Raji (cell line): Measurements from ENCODE around the gene TMPRSS5.

Source experiments
- POLR2A ChIP-seq: IDR thresholded peaks from 2 replicates; pipeline ENCODE4 v1.6.1; 2011; ENCODE audit warnings: low read depth, low read length, control low read depth; ENCODE audit not compliant: insufficient read depth

Gene TMPRSS5

GRCh38 chr11:113705871-113706655 lies at the start of gene TMPRSS5:
TSS of gene TMPRSS5 (minus strand) at chr11:113706308. CDS start at chr11:113706224, 84 bp downstream.
- TF ChIP-seq POLR2A = no peak

DNA sequence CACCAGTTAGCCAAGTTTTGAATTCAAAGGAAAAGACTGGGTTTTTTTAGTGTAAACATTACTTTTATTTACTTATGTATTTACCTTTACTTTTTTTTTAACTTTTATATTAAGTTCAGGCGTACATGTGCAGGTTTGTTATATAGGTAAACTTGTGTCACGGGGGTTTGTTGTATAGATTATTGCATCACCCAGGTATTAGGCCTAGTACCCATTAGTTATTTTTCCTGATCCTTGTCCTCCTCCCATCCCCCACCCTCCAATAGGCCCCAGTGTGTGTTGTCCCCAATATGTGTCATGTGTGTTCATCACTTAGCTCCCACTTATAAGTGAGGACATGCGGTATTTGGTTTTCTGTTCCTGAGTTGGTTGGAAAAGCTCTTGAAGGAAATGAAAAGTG lies 46.8 kb upstream of the TMPRSS5 start:
- no peak for TF ChIP-seq POLR2A

- no peak for TF ChIP-seq POLR2A
These were observed 30.2 kb upstream of the TMPRSS5 start for GRCh38 chr11:113736323-113736722.

GRCh38 chr11:113732092-113732491 lies 26.0 kb upstream of the TMPRSS5 start:
- TF ChIP-seq POLR2A = no peak

DNA sequence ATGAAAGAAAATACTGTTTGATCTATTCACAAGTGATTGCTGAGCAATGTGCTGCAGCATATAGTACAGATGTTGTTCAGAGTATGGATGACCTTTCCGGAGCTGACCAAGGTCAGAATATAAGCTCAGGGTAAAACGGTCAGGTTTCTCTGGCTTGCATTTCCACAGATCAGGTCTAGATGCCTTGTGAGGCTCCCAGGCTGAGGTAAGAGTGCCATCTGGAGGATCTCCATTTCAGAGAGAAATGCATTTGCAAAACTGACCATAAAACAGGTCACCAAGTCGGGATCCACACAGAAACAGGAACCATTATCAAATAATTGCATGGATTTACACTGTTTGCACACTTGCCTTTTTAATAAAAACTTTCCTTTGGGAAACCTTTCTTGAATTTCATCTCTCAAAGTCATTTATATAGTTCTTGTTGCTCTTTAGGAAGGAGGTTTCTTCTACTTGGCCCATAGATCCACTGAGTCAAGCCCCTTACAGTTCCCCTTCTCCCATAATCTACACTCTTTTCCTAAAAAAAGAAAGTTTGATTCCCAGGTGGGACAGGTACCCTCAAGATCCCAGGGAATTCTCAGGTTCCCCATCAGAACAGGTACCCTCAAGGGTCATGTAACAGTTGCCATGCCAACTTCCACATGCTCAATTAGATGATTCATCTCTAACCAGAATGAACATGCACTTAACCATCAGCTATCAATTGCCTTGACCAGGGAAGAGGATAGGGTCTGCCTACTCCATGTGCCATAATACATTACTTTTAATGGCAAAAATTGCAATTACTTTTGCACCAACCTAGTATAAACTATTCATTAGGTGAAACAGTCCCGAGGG lies 25.0 kb upstream of the TMPRSS5 start:
- TF ChIP-seq POLR2A = no peak

DNA sequence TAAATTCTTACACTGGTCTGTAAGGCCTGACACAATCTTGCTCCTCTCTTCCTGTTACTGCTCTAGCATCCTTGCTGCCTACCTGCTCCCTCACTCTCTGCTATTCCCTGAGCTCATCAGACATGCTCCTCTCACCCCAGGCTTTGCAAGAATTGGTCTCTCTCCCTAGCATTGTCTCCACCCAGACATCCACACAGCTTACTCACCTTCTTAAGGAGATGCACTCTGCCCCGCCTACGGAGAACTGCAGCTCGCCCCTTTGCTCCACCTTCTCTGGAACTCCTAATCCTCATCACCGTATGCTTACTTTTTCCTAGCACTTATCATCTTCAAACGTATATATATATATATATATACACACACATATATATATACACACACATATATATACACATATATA lies 23.3 kb upstream of the TMPRSS5 start:
- TF ChIP-seq POLR2A = no peak

DNA sequence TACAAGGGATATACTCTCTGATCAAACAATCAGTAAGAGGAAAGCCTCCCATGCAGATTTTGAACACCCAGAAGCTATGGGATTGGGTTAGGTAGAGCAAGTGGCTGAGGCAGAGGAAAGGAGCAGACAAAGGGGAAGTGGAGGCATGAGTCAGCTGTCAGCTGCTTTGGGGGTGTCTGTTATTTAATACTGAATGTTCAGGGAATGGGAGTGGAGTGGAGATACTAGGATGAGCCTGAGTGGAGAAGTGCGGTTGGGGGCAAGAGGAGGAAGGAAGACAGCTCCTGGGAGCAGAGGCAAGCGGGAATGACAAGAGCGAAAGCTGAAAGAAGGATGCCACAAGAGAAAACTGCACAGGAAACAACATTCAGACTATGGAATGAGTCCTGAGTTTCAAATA lies 22.7 kb upstream of the TMPRSS5 start:
- no peak for TF ChIP-seq POLR2A

GRCh38 chr11:113725913-113726312 lies 19.8 kb upstream of the TMPRSS5 start:
- TF ChIP-seq POLR2A = no peak

- TF ChIP-seq POLR2A = no peak
These were observed 19.3 kb upstream of the TMPRSS5 start for GRCh38 chr11:113725407-113725806.

DNA sequence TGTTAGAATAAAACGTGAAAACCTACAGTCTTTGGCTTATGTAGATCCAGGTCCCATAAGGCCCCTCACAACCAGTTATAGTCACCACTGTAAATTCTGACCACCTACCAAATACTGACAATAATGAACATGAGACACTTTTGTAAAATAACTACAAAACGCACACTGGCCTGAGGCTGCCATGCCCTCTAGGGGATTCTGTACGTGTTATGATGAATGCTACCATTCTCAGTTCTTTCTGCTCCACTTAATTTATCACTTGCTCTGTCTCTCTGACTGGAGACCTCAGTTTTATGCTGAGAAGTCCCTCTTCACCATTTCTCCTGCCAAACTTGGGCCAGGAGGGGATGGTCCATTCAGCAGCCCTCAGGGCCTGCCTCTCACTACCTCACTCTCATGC lies 18.7 kb upstream of the TMPRSS5 start:
- TF ChIP-seq POLR2A = no peak

- TF ChIP-seq POLR2A = no peak
These were observed 17.7 kb upstream of the TMPRSS5 start for GRCh38 chr11:113723787-113724186.

- no peak for TF ChIP-seq POLR2A
These were observed 16.8 kb upstream of the TMPRSS5 start for GRCh38 chr11:113722934-113723333.

GRCh38 chr11:113722221-113722620 lies 16.1 kb upstream of the TMPRSS5 start:
- no peak for TF ChIP-seq POLR2A

DNA sequence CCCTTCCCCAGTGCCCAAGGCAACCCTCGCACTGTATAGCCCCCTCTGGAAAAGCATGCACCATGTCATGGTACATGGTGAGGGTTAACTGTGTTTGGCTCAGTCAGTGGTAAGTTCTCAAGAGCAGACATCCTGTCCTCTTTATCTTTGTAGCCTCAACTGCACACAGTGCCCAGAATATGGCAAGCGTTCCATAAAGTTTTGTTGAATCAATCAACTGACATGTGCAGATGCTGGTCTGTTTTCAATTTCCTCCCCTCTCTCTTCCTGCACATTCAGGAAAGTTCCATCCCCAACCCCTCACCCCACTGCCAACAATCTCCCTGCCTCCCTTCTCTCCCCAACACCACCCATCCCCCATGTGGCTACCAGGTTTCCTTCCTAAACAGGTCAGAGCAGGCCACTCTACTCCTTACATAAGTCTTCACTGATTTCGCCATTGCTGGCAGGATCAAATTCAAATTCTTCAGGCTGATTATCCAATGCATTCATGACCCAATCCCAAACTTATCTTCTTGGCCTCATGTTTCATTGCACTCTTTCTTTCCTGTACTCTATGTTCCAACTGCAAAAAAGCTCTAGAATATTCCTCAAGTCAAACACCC lies 15.5 kb upstream of the TMPRSS5 start:
- no peak for TF ChIP-seq POLR2A

- TF ChIP-seq POLR2A = no peak
These were observed 9.9 kb upstream of the TMPRSS5 start for GRCh38 chr11:113715882-113716625.

DNA sequence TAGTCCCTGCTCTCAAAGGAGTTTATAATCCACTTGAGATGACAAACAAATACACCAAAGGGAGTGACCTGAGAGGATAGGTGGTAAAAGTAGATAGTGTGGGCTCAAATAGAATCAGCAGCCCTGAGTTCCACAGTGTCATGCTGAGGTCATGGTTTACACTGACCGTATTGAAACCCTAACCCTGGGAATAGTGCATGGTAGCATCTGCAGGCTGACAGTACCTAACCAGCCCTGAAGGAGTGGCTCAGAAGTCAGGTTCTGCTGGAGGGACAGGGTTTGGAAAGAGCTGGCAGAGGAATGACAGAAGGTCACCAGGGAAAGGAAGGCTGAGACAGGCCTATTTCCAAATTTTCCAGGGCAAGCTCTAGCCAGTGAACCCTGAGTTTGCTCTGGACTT lies 9.2 kb upstream of the TMPRSS5 start:
- no peak for TF ChIP-seq POLR2A

- no peak for TF ChIP-seq POLR2A
These were observed 4.9 kb upstream of the TMPRSS5 start for GRCh38 chr11:113710989-113711388.
